ENCODE data around the gene AIG1. TPM values are rescaled to one million over a fixed set of nuclear protein-coding genes. Genes with fewer than 3 reads are reported as not detected.

Gene AIG1
- total RNA-seq, 2 experiments from 2014 or later, result 21.2 to 22.8 TPM

DNA sequence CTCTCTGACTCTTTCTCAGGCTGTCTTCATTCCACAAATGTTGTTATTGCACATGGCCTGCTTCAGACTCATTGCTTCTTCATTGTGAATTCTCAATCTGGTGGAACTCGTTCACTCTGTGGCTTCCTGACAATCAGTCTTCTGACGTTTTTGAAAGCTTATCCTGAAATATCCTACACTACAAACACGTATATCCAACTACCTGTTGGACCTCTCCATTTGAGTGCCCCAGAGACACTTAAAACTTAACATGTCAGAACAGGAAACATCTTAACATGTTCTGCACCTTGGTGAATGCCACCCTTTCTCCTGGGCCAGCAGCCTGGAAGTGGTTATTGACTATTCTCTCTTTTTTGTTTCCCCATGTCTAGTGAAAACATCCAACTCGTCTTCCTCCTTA is 50.8 kb downstream of the AIG1 start:
- ChIA-PET CTCF (no interaction called here), POLR2A (no interaction called here)
- DNase-seq (no peak), ATAC-seq (no peak)
- peaks cover 5% of the 10 kb centered on the region for H3K36me3 Mint-ChIP-seq (ENCODE audit: low read depth)
- H3K4me1 Mint-ChIP-seq, result peaks cover 10% of the 10 kb centered on the region
- H3K27me3 Mint-ChIP-seq, result no peaks in the 10 kb centered on the region
- no peak overlapping the region for H3K27ac Mint-ChIP-seq
- no peak overlapping the region for H3K4me3 Mint-ChIP-seq
- intact Hi-C loops (cut with DNase I, micrococcal nuclease), result no loop called here
- no peaks in the 10 kb centered on the region for H3K9me3 Mint-ChIP-seq (ENCODE audit: low read depth)

DNA sequence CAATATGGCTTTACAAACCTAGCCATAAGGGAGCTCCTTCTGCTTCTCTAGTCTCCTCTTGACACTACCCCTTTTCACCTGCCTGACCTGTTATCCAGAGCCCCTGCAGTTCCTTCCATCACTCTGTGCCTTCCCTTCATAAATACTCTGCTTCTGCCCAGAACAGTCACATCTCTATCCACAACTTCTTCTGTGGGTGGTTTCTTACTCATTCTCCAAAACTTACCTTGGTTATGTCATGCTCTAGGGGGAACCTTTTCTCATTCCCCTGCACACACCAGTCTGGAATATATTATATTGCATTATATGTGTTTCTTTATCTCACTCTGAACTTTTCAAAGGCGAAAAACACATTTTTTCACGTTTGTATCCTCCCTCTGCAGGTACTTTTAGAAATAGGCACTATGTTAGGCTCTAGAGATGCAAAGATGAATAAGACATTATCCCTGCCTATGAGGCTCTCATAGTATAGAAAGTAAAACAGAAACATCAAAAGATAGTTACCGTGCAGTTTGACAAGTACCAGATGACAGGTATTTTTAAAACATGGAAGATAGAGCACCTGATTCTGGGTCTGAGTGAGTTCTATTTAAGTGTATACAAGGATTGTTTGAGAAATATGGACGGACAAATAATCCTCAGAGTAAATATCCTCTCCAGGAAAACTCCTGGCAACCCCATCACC is 51.5 kb downstream of the AIG1 start:
- Mint-ChIP-seq H3K27me3 (no peaks in the 10 kb centered on the region), H3K27ac (peak overlapping the region; percentile 2), H3K4me3 (no peak overlapping the region), H3K9me3 (ENCODE audit: low read depth) (no peaks in the 10 kb centered on the region), H3K4me1 (peaks cover 10% of the 10 kb centered on the region), H3K36me3 (ENCODE audit: low read depth) (peaks cover 5% of the 10 kb centered on the region)
- intact Hi-C loops (cut with DNase I, micrococcal nuclease), result no loop called here
- POLR2A ChIA-PET, result no interaction called here
- CTCF ChIA-PET, result no interaction called here
- DNase-seq (no peak), ATAC-seq (peak; percentile 85)

DNA sequence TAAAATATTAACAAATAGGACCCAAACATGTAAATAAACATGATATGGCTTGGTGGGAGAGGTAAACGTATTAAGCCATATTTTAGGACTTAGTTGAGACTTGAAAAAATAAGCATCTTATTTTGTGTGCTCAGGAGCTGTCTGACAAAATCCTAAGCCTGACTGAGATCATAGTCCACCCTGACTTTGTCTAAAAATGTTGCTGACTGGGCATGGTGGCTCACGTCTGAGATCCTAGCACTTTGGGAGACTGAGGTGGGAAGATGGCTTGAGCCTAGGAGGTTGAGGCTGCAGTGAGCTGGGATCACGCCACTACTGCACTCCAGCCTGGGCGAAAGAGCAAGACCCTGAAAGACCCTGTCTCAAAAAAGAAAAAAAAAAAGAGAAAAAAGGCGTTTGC is 52.1 kb downstream of the AIG1 start:
- ATAC-seq, result no peak
- no peak for DNase-seq
- Mint-ChIP-seq H3K4me1 (peaks cover 10% of the 10 kb centered on the region), H3K9me3 (ENCODE audit: low read depth) (no peaks in the 10 kb centered on the region), H3K36me3 (ENCODE audit: low read depth) (peaks cover 5% of the 10 kb centered on the region), H3K27me3 (no peaks in the 10 kb centered on the region), H3K4me3 (no peak overlapping the region), H3K27ac (no peak overlapping the region)
- intact Hi-C loops (cut with DNase I, micrococcal nuclease), result no loop called here
- POLR2A ChIA-PET, result no interaction called here
- CTCF ChIA-PET, result interaction anchor here (0.7 kb wide), 1 partner anchor 13 kb away, joined by 3 read pairs; no protein-coding TSS in a partner anchor

DNA sequence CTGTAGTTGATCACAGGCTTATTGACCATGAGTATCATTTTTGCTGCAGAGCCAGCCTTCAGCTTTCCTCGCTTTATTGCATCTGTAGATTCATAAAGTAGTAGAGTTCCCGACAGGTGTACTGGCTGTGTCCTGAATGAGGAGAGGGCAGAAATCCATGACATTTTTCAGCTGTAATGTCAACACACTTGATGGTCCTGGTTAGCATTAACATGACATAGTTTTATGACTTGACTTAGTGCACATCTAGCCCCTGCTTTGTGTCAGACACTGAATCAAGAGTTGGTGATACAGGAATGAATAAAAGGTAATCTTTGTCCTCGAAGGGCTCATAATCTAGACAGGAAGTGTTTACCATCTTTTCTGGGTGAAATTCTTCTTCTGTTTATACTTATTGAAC is 55.0 kb downstream of the AIG1 start:
- H3K27ac Mint-ChIP-seq, result no peak overlapping the region
- POLR2A ChIA-PET, result no interaction called here
- no peaks in the 10 kb centered on the region for H3K9me3 Mint-ChIP-seq (ENCODE audit: low read depth)
- intact Hi-C loops (cut with DNase I, micrococcal nuclease), result no loop called here
- ATAC-seq (no peak), DNase-seq (no peak)
- H3K36me3 Mint-ChIP-seq (ENCODE audit: low read depth), result peaks cover 1% of the 10 kb centered on the region
- no peak overlapping the region for H3K4me3 Mint-ChIP-seq
- CTCF ChIA-PET, result no interaction called here
- peaks cover 10% of the 10 kb centered on the region for H3K4me1 Mint-ChIP-seq
- no peaks in the 10 kb centered on the region for H3K27me3 Mint-ChIP-seq

DNA sequence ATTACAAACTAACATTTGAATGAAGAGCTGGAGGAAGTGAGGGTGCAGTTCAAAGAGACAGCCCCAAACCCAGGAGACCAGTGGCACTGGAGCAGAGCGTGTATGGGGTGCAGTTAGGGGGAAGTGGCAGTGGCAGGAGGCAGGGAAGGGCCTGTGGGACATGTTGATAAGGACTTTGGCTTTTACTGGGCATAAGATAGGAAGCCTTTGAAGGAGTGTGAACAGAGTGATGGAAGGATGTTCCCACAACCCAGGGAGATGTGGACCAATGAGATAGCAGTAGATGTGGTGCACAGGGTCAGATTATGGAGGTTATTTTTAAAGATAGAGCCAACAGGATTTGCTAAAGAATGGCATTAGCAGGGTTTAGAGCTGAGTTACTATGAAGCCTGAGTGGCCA is 56.4 kb downstream of the AIG1 start:
- ATAC-seq, result no peak
- POLR2A ChIA-PET, result no interaction called here

DNA sequence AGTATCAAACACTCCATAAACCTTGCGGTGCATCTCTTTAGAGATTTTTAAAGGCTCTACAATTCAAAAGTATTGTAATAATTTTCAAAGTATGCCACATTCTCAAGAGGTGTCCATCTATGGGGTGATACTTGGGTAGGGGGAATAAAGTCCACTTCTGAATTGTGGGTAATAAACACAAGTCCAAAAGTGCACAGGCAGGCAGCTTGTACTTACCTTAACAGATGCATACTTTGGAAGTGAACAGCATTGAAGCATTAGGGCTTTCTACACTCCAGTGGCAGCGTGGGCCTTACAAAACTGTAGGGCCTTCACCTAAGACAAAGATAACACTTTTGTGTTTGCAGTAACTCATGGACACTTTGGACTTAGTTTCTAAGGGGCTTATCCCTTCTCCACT is 58.6 kb downstream of the AIG1 start:
- Mint-ChIP-seq H3K27me3 (no peaks in the 10 kb centered on the region), H3K27ac (no peak overlapping the region), H3K9me3 (ENCODE audit: low read depth) (no peaks in the 10 kb centered on the region), H3K4me1 (no peaks in the 10 kb centered on the region), H3K36me3 (ENCODE audit: low read depth) (peaks cover 3% of the 10 kb centered on the region), H3K4me3 (no peak overlapping the region)
- intact Hi-C loops (cut with DNase I, micrococcal nuclease), result no loop called here
- POLR2A ChIA-PET, result no interaction called here
- DNase-seq (no peak), ATAC-seq (no peak)
- CTCF ChIA-PET, result no interaction called here

More for the DNA sequence above, 56.4 kb downstream of the AIG1 start:
- DNase-seq, result no peak
- H3K9me3 Mint-ChIP-seq (ENCODE audit: low read depth), result no peaks in the 10 kb centered on the region
- CTCF ChIA-PET, result no interaction called here
- intact Hi-C loops (cut with DNase I, micrococcal nuclease), result no loop called here
- H3K4me1 Mint-ChIP-seq, result peaks cover 5% of the 10 kb centered on the region
- H3K4me3 Mint-ChIP-seq, result no peak overlapping the region
- no peak overlapping the region for H3K27ac Mint-ChIP-seq
- peaks cover 1% of the 10 kb centered on the region for H3K36me3 Mint-ChIP-seq (ENCODE audit: low read depth)
- no peaks in the 10 kb centered on the region for H3K27me3 Mint-ChIP-seq

DNA sequence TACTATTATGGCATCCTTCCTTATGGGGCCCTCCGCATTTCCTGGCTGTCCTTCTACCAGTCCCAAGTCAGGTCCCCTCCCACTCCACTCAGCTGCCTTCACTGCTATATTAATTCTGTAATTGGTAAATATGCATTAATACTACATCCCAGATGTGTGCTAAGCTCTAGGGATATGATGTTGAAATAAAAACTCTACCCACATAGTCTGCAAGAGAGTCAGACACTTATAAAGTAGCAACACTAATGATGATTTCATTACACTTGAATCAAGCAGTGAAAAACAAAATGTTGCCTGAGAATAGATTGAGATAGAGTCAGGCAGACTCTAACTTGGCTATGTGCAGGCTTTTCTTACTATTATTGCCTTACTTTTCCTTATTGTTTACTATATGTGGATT is 62.4 kb downstream of the AIG1 start:
- H3K9me3 Mint-ChIP-seq (ENCODE audit: low read depth), result no peaks in the 10 kb centered on the region
- DNase-seq (no peak), ATAC-seq (no peak)
- no peak overlapping the region for H3K27ac Mint-ChIP-seq
- CTCF ChIA-PET, result no interaction called here
- no peak overlapping the region for H3K4me3 Mint-ChIP-seq
- intact Hi-C loops (cut with DNase I, micrococcal nuclease), result no loop called here
- H3K36me3 Mint-ChIP-seq (ENCODE audit: low read depth), result peaks cover 8% of the 10 kb centered on the region
- H3K27me3 Mint-ChIP-seq, result no peaks in the 10 kb centered on the region
- H3K4me1 Mint-ChIP-seq, result peaks cover 12% of the 10 kb centered on the region
- POLR2A ChIA-PET, result no interaction called here

DNA sequence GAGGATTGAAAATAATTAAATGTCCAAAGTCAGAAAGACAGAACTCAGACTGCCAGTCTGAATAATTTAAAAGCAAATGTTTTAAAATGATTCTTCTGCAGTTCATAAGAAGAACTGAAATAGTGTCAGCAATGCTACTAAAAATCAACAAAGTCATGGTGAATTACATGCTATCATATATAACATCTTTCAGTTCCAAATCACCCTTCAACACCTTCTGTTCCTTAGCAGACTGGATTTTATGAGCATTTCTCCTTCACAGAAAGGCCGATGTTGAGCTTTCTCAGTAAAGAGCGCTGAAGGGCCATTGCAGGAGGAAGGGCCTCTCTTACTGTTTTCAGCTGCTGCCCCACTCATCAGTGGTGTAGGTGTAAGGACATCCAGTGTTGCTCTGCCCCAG is 63.3 kb downstream of the AIG1 start:
- ChIA-PET POLR2A (no interaction called here), CTCF (no interaction called here)
- no peak overlapping the region for H3K27ac Mint-ChIP-seq
- intact Hi-C loops (cut with DNase I, micrococcal nuclease), result no loop called here
- H3K4me3 Mint-ChIP-seq, result no peak overlapping the region
- ATAC-seq (no peak), DNase-seq (no peak)
- H3K9me3 Mint-ChIP-seq (ENCODE audit: low read depth), result no peaks in the 10 kb centered on the region
- H3K4me1 Mint-ChIP-seq, result peaks cover 12% of the 10 kb centered on the region
- H3K36me3 Mint-ChIP-seq (ENCODE audit: low read depth), result peaks cover 11% of the 10 kb centered on the region
- H3K27me3 Mint-ChIP-seq, result no peaks in the 10 kb centered on the region

DNA sequence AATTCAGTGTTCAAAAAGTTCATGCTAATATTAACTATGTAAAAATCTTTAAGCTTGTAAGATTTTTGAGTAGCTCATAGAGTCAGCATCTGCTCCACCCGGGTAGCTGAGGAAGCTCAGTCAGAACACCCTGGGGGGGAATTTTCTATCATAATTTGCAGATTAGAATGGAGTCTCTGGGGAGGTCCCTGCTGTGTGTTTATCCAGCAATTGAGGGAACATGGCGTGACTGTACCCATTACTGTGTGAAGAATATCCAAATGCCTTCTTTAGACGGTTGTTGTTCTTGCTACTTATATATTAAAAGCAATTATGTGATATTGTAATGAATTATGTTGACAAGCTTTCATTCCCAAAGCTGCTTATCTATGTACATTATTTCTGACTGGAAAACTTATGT is 64.8 kb downstream of the AIG1 start:
- H3K27me3 Mint-ChIP-seq, result no peaks in the 10 kb centered on the region
- peaks cover 1% of the 10 kb centered on the region for H3K9me3 Mint-ChIP-seq (ENCODE audit: low read depth)
- no peak overlapping the region for H3K4me3 Mint-ChIP-seq
- H3K4me1 Mint-ChIP-seq, result peaks cover 12% of the 10 kb centered on the region
- H3K36me3 Mint-ChIP-seq (ENCODE audit: low read depth), result peaks cover 13% of the 10 kb centered on the region
- ChIA-PET CTCF (no interaction called here), POLR2A (no interaction called here)
- intact Hi-C loops (cut with DNase I, micrococcal nuclease), result no loop called here
- ATAC-seq (no peak), DNase-seq (no peak)
- H3K27ac Mint-ChIP-seq, result no peak overlapping the region

DNA sequence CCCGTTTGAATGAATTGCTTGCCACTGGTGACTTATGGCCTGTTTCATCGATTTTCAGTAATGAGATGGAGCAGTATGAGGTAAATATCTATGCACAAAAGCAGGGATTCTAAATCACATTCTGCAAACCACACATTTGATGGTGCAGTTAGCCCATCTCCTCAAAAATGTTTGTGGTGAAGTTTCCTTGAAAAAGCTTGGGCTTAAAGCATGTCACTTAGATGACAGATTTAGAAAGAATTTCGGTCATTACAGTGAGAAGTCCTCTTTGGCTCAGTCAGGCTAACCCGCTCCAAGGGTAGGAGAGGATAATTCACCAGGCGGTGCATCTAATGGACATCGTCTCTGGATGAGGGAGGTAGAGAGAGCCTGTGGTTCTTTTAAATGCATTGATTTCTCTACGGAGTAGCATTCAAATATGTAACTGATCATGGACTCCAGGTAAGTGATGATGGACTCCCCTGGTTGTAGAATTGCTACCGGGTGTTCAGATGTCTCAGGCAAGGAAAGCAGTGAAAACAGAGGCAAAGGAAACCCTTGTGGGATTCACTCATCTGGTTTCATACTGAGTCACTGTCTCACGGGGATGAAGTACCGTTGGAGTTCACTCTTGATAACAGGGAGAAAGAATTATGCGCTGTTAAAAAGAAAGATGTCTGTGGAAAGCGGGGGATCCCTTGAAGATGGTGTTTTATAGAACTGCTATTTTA is 65.3 kb downstream of the AIG1 start:
- Mint-ChIP-seq H3K36me3 (ENCODE audit: low read depth) (peaks cover 19% of the 10 kb centered on the region), H3K4me3 (no peak overlapping the region), H3K27ac (peak overlapping the region; percentile 27), H3K9me3 (ENCODE audit: low read depth) (peaks cover 5% of the 10 kb centered on the region), H3K27me3 (no peaks in the 10 kb centered on the region), H3K4me1 (peaks cover 12% of the 10 kb centered on the region)
- ChIA-PET POLR2A (no interaction called here), CTCF (interaction anchor here (0.6 kb wide), 1 partner anchor 100 kb away, joined by 4 read pairs; no protein-coding TSS in a partner anchor)
- DNase-seq, result no peak
- intact Hi-C loops (cut with DNase I, micrococcal nuclease), result no loop called here
- peak; percentile 33 for ATAC-seq

DNA sequence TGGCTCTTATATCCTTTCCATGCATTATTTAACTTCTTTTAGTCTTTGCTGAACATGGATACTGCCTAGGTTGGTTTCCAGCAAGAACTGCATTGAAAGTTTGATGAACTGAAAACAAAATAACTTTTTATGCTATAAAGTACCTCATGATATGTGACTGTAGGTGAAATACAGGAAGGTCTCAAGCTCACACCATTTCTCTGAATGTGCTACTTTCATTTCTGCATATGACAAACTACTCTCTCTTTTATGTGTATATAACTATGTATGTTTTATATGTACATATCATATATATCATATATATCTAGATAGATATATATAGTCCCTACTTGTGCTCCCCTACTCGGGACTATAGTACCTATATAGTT is 65.9 kb downstream of the AIG1 start:
- ChIA-PET CTCF (no interaction called here), POLR2A (no interaction called here)
- peaks cover 9% of the 10 kb centered on the region for H3K9me3 Mint-ChIP-seq (ENCODE audit: low read depth)
- peaks cover 12% of the 10 kb centered on the region for H3K4me1 Mint-ChIP-seq
- peaks cover 24% of the 10 kb centered on the region for H3K36me3 Mint-ChIP-seq (ENCODE audit: low read depth)
- H3K4me3 Mint-ChIP-seq, result no peak overlapping the region
- DNase-seq (no peak), ATAC-seq (peak; percentile 26)
- intact Hi-C loops (cut with DNase I, micrococcal nuclease), result no loop called here
- no peaks in the 10 kb centered on the region for H3K27me3 Mint-ChIP-seq
- no peak overlapping the region for H3K27ac Mint-ChIP-seq

DNA sequence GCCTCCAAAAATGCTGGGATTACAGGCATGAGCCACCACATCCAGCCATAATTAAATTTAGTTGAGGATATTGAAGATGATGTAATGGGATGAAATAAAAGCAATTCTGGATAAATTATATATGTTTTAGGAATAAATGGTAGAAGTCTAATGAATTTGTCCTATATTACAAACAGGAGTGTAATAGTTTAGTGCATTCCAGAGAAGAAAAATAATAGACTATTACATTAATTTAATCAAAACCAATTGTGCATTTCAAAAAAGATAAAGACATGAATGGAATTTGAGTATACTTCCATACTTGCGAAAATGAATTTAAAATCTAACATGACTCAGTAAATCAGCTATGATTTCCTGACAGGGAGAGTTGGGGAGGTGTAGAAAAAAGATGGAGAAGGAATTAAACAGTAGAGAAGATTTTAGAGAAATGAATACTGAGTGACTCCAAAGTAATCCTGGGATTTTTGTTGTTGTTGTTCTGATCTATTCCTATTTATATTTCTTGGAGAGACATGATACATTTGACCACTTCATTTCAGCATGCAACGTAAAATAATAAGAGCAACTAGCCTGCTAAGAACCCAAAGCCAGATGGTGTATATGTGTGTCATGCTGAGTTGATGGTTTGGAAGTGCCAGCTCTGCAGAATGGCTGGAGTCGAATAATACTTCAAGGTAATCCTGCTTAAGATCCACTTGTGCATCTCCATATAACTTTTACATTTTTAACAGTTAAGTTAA is 67.4 kb downstream of the AIG1 start:
- DNase-seq, result no peak
- Mint-ChIP-seq H3K4me1 (peaks cover 12% of the 10 kb centered on the region), H3K9me3 (ENCODE audit: low read depth) (peaks cover 11% of the 10 kb centered on the region), H3K27me3 (no peaks in the 10 kb centered on the region), H3K4me3 (no peak overlapping the region), H3K27ac (no peak overlapping the region), H3K36me3 (ENCODE audit: low read depth) (peaks cover 25% of the 10 kb centered on the region)
- ATAC-seq, result no peak
- POLR2A ChIA-PET, result no interaction called here
- intact Hi-C loops (cut with DNase I, micrococcal nuclease), result no loop called here
- CTCF ChIA-PET, result no interaction called here

Measured in activated CD4-positive, alpha-beta T cell treated with anti-CD3 and anti-CD28 coated beads for 36 hours (primary cell).